ENCODE data around the gene TXNDC8. TPM values are rescaled to one million over a fixed set of nuclear protein-coding genes. Genes with fewer than 3 reads are reported as not detected.
"Not testable (repeated sequence)": the region's sequence is repeated elsewhere in the genome, so short reads cannot be mapped to it uniquely, and the experiment has no call there.

The TXNDC8 gene
- total RNA-seq, 1 donor from 2014 or later = not detected

DNA sequence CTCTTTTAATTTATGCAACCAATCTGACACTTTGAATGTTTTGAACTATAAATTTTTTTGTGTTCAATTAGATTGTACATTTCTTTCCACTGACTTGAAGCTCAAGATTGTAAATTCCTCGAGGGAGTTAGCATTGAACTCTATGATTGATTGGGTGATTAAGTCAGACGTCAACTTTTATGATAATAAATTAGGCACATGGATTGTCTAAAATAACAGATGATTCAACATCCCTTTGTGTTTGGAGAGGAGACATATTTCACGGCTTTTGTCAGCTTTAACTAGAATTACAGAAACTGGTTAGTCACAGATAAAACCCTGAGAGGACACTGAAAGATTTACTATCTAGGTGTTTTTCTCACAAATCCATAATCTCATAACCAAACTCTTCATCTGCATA lies 32.7 kb upstream of the TXNDC8 start:
- Mint-ChIP-seq H3K36me3 (no peaks in the 10 kb centered on the region), H3K4me1 (no peaks in the 10 kb centered on the region), H3K27me3 (ENCODE audit: insufficient read depth, low read depth) (no peaks in the 10 kb centered on the region), H3K27ac (no peak overlapping the region), H3K4me3 (no peak overlapping the region), H3K9me3 (no peaks in the 10 kb centered on the region)
- H3K4me3 ChIP-seq = no peak overlapping the region
- H3K27ac ChIP-seq = no peak overlapping the region
- no peaks in the 10 kb centered on the region for H3K36me3 ChIP-seq
- TF ChIP-seq, protein P1, sequence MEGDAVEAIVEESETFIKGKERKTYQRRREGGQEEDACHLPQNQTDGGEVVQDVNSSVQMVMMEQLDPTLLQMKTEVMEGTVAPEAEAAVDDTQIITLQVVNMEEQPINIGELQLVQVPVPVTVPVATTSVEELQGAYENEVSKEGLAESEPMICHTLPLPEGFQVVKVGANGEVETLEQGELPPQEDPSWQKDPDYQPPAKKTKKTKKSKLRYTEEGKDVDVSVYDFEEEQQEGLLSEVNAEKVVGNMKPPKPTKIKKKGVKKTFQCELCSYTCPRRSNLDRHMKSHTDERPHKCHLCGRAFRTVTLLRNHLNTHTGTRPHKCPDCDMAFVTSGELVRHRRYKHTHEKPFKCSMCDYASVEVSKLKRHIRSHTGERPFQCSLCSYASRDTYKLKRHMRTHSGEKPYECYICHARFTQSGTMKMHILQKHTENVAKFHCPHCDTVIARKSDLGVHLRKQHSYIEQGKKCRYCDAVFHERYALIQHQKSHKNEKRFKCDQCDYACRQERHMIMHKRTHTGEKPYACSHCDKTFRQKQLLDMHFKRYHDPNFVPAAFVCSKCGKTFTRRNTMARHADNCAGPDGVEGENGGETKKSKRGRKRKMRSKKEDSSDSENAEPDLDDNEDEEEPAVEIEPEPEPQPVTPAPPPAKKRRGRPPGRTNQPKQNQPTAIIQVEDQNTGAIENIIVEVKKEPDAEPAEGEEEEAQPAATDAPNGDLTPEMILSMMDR (IDR thresholded peaks at IDR 0.05) = no peak
- TF ChIP-seq EZH2 (IDR thresholded peaks at IDR 0.05) = no peak
- no peak for TF ChIP-seq EZH2phosphoT487 (IDR thresholded peaks at IDR 0.05)
- no peaks in the 10 kb centered on the region for H3K27me3 ChIP-seq
- DNase-seq (ENCODE audit: low spot score) = no peak
- H3K4me2 ChIP-seq = no peak overlapping the region
- no peaks in the 10 kb centered on the region for H4K20me1 ChIP-seq (ENCODE audit: low read depth)
- H2AFZ ChIP-seq (replicated peaks) = no peak overlapping the region
- no peak overlapping the region for H3K9ac ChIP-seq
- H3F3A ChIP-seq (ENCODE audit: low read depth) = no peaks in the 10 kb centered on the region
- H3K9me3 ChIP-seq (ENCODE audit: low read depth) = no peaks in the 10 kb centered on the region
- peaks cover 3% of the 10 kb centered on the region for H3K4me1 ChIP-seq
- no peaks in the 10 kb centered on the region for H3K79me2 ChIP-seq (ENCODE audit: low read depth)

DNA sequence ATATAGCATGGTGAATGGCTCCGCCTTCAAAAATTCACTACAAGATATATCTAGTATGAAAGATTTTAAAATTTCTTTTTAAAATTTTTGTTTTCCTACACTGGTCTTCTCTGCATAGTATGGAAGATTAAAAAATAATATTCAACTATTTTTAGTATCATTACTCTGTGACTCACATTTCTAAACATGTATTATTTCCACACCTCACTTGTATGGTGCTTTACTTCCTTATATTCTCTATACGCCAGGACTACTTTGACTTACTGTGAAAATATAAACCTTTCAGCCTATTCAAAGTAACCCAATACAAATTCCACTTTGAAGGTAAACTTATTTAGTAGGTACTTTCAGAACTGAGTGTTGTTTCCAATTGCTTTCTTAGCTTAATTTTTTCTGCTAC lies 26.8 kb upstream of the TXNDC8 start:
- H3K4me1 Mint-ChIP-seq = no peaks in the 10 kb centered on the region
- Histone ChIP-seq H3F3A (ENCODE audit: low read depth) (no peaks in the 10 kb centered on the region), H4K20me1 (ENCODE audit: low read depth) (no peaks in the 10 kb centered on the region), H3K27ac (no peak overlapping the region), H3K79me2 (ENCODE audit: low read depth) (no peaks in the 10 kb centered on the region), H3K4me2 (no peak overlapping the region), H3K36me3 (no peaks in the 10 kb centered on the region), H2AFZ (replicated peaks) (no peak overlapping the region), H3K4me3 (no peak overlapping the region), H3K9me3 (ENCODE audit: low read depth) (no peaks in the 10 kb centered on the region), H3K9ac (no peak overlapping the region), H3K4me1 (no peaks in the 10 kb centered on the region), H3K27me3 (no peaks in the 10 kb centered on the region)
- DNase-seq (ENCODE audit: low spot score) = no peak
- no peak overlapping the region for H3K4me3 Mint-ChIP-seq
- no peaks in the 10 kb centered on the region for H3K36me3 Mint-ChIP-seq
- no peak overlapping the region for H3K27ac Mint-ChIP-seq
- H3K27me3 Mint-ChIP-seq (ENCODE audit: insufficient read depth, low read depth) = no peaks in the 10 kb centered on the region
- TF ChIP-seq EZH2 (IDR thresholded peaks at IDR 0.05) = no peak
- no peak for TF ChIP-seq EZH2phosphoT487 (IDR thresholded peaks at IDR 0.05)
- TF ChIP-seq, protein P1 (IDR thresholded peaks at IDR 0.05) = no peak
- H3K9me3 Mint-ChIP-seq = no peaks in the 10 kb centered on the region

DNA sequence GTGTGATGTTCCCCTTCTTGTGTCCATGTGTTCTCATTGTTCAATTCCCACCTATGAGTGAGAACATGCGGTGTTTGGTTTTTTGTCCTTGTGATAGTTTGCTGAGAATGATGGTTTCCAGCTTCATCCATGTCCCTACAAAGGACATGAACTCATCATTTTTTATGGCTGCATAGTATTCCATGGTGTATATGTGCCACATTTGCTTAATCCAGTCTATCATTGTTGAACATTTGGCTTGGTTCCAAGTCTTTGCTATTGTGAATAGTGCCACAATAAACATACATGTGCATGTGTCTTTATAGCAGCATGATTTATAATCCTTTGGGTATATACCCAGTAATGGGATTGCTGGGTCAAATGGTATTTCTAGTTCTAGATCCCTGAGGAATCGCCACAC lies 21.3 kb upstream of the TXNDC8 start:
- H3K9ac ChIP-seq; H3K4me2 ChIP-seq; H3K27me3 ChIP-seq; H3K4me3 Mint-ChIP-seq; H4K20me1 ChIP-seq (ENCODE audit: low read depth); H3K36me3 ChIP-seq; H3K27ac Mint-ChIP-seq; H3K4me3 ChIP-seq; H3K79me2 ChIP-seq (ENCODE audit: low read depth); H3K9me3 ChIP-seq (ENCODE audit: low read depth); H3K9me3 Mint-ChIP-seq; H3K4me1 Mint-ChIP-seq; H2AFZ ChIP-seq (replicated peaks); DNase-seq (ENCODE audit: low spot score); H3F3A ChIP-seq (ENCODE audit: low read depth); H3K27ac ChIP-seq; H3K36me3 Mint-ChIP-seq; H3K4me1 ChIP-seq; H3K27me3 Mint-ChIP-seq (ENCODE audit: insufficient read depth, low read depth): not testable (repeated sequence)

DNA sequence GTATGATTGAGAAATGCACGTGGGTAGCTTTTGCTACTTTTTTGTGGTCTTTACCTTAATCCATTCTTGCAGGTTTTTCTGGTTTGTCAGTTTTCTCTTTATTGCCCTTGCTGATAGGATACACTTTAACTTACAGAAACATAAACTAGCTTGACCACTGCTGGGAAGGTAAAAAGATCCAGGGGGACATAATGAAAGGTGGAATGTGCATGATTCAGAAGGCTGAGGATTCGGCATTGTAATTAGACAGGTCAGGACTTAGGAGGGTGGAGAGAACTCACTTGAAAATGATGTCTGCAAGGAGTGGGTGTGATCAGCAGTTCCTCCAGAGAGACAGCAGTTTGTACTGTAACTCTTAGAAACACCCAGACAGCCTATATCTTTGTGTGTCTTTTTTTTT lies 19.8 kb upstream of the TXNDC8 start:
- Histone ChIP-seq H3K36me3 (no peaks in the 10 kb centered on the region), H3K4me2 (no peak overlapping the region), H2AFZ (replicated peaks) (no peak overlapping the region), H3K27ac (no peak overlapping the region), H3K9ac (no peak overlapping the region), H3K79me2 (ENCODE audit: low read depth) (no peaks in the 10 kb centered on the region), H3K4me3 (no peak overlapping the region), H3K27me3 (no peaks in the 10 kb centered on the region), H3K4me1 (no peaks in the 10 kb centered on the region), H3F3A (ENCODE audit: low read depth) (no peaks in the 10 kb centered on the region), H4K20me1 (ENCODE audit: low read depth) (no peaks in the 10 kb centered on the region), H3K9me3 (ENCODE audit: low read depth) (no peaks in the 10 kb centered on the region)
- no peak for DNase-seq (ENCODE audit: low spot score)
- H3K27me3 Mint-ChIP-seq (ENCODE audit: insufficient read depth, low read depth) = peaks cover 3% of the 10 kb centered on the region
- no peak overlapping the region for H3K4me3 Mint-ChIP-seq
- no peak overlapping the region for H3K27ac Mint-ChIP-seq
- H3K36me3 Mint-ChIP-seq = no peaks in the 10 kb centered on the region
- peaks cover 3% of the 10 kb centered on the region for H3K4me1 Mint-ChIP-seq
- no peak for TF ChIP-seq EZH2 (IDR thresholded peaks at IDR 0.05)
- no peak for TF ChIP-seq EZH2phosphoT487 (IDR thresholded peaks at IDR 0.05)
- TF ChIP-seq, protein P1 (IDR thresholded peaks at IDR 0.05) = no peak
- H3K9me3 Mint-ChIP-seq = peaks cover 3% of the 10 kb centered on the region

Measured in neural progenitor cell (in vitro differentiated cells).